Prostate gland (tissue), 2 donors: ENCODE data around the gene CEP85L.

Experiments used
- CTCF ChIP-seq, 4 experiments: fragments of 200-600 bp in 2 of 4; fragments of 450-650 bp in 2 of 4; sonication (generic) in 2 of 4; IDR thresholded peaks; 1 replicate in 3 of 4; 2 replicates in 1 of 4; pipeline ENCODE4 v1.5.1; 2016 to 2019; ENCODE audit warnings: antibody characterized with exemption in 4 of 4, mild to moderate bottlenecking in 2 of 4, moderate library complexity in 2 of 4
- POLR2A ChIP-seq: fragments of 450-650 bp; IDR thresholded peaks from one replicate; pipeline ENCODE4 v1.6.1; 2016; ENCODE audit warnings: antibody characterized with exemption, mild to moderate bottlenecking
- POLR2AphosphoS5 ChIP-seq: sonication (generic); formaldehyde crosslinking; IDR thresholded peaks from one replicate; pipeline ENCODE4 v1.6.1; 2017; ENCODE audit warnings: antibody characterized with exemption

- TF ChIP-seq CTCF (IDR thresholded peaks at IDR 0.05): no peak
- no peak for TF ChIP-seq POLR2A
- no peak for TF ChIP-seq POLR2AphosphoS5
Measured at GRCh38 chr6:118641042-118641441, 10.3 kb downstream of the CEP85L start.
